ENCODE measurements around the gene GTPBP3.
A peak's percentile ranks its signal among the peaks of the same experiment; 100 is the strongest.

GTPBP3 gene

DNA sequence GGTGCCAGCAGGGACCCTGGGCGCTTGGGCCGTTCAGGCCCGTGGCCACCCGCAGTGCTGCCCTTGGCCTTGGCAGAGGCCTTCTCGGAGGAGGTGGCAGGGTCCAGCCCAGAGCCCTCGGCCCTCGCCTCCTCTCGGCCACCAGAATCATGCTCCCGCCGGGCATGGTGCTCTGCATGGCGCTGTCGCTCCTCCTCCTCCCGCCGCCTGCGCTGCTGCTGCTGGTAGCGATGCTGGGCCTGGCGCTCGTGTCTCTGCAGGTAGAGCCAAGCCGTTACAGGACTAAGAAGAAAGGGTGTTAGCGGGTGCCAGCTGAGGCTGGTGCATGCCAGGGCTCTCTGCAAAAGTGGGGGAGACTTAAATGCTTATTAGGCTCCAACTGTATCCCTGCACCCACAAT is 12.2 kb upstream of the GTPBP3 start:
- no peaks in the 10 kb centered on the region for H3K9me3 ChIP-seq (ENCODE audit: control insufficient read depth, low read length)

DNA sequence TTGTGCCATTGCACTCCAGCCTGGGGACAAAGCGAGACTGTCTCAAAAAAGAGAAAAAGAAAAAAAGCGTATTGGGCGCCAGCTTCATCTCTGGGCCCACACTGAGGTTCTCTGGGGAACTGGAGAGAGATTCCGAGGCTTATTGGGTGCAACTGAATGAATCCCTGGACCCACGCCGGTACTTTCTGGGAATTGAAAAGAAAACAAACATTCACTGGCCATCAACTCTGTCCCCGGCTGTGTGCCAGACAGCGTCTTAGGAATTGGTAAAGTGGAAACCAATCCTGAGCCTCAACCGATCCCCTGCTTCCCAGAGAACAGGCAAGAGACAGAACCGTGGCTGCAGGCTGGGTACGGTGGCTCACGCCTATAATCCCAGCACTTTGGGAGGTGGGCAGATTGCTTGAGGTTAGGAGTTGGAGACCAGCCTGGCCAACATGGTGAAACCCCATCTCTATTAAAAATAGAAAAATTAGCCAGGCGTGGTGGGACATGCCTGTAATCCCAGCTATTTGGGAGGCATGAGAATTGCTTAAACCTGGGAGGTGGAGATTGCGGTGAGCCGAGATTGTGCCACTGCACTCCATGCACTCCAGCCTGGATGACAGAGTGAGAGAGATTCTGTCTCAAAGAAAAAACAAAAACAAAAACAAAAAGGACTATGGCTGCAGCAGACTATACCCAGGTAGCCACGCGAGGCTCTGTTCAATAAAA is 11.3 kb upstream of the GTPBP3 start:
- no peak overlapping the region for H3K4me3 ChIP-seq (ENCODE audit: low read length)
- H3K9ac ChIP-seq (ENCODE audit: low read length): no peak overlapping the region
- no peaks in the 10 kb centered on the region for H3K36me3 ChIP-seq (ENCODE audit: control insufficient read depth, insufficient read depth, low read length)
- H3K4me1 ChIP-seq (ENCODE audit: control insufficient read depth, insufficient read depth, low read length): peaks cover 18% of the 10 kb centered on the region
- peaks cover 23% of the 10 kb centered on the region for H3K27me3 ChIP-seq (ENCODE audit: control insufficient read depth, insufficient read depth, low read length)
- H3K9me3 ChIP-seq (ENCODE audit: control insufficient read depth, low read length): no peaks in the 10 kb centered on the region

More for the DNA sequence above, 12.2 kb upstream of the GTPBP3 start:
- no peak overlapping the region for H3K9ac ChIP-seq (ENCODE audit: low read length)
- peaks cover 14% of the 10 kb centered on the region for H3K27me3 ChIP-seq (ENCODE audit: control insufficient read depth, insufficient read depth, low read length)
- H3K4me1 ChIP-seq (ENCODE audit: control insufficient read depth, insufficient read depth, low read length): peaks cover 18% of the 10 kb centered on the region
- no peak overlapping the region for H3K4me3 ChIP-seq (ENCODE audit: low read length)
- no peaks in the 10 kb centered on the region for H3K36me3 ChIP-seq (ENCODE audit: control insufficient read depth, insufficient read depth, low read length)

DNA sequence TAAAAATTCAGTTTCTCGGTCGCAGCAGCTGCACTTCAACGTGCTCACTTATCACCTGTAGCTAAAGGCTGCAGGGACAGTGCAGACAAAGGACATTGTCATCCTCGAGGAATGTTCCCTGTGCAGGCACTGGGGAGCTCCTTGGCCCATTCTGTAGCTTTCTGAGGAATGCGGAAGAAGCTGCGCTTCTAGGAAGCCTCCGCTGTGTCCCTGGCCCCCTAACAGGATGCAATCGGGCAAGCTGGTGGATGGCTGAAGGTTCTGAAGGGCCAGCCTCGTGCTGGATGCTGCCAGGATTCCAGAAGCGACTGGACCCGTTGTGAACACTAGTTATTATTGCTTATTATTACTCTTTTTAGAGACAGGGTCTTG is 10.8 kb upstream of the GTPBP3 start:
- no peaks in the 10 kb centered on the region for H3K9me3 ChIP-seq (ENCODE audit: control insufficient read depth, low read length)
- H3K27me3 ChIP-seq (ENCODE audit: control insufficient read depth, insufficient read depth, low read length): peaks cover 24% of the 10 kb centered on the region
- no peak overlapping the region for H3K9ac ChIP-seq (ENCODE audit: low read length)
- H3K4me1 ChIP-seq (ENCODE audit: control insufficient read depth, insufficient read depth, low read length): peaks cover 18% of the 10 kb centered on the region
- H3K36me3 ChIP-seq (ENCODE audit: control insufficient read depth, insufficient read depth, low read length): no peaks in the 10 kb centered on the region
- H3K4me3 ChIP-seq (ENCODE audit: low read length): no peak overlapping the region

DNA sequence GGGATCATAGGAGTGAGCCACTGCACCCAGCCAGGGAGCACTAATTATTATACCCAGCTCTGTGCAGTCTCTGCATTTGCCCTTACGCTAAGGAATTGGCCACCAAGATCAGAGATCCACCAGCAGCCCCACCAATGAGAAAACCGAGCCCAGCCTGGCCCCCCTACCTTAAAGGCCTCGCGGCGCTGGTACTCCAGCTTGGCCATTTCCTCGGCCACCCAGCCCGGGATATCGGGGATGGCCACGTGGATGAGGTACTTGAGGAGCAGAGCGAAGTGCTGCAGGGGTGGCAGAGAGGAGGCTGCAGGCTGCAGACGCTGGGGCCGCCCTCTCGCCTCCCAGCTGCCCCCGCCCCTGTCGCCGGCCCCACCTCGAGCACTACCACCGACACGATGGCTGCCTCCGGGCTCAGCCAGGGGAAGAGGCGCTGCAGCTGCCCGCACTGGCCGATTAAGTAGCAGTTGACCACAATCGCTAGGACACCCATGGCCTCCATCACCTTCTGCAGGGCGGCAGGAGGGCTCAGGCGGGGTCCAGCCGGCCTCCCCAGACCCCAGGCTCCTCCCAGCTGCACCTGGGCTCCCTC is 10.2 kb upstream of the GTPBP3 start:
- Histone ChIP-seq H3K4me1 (ENCODE audit: control insufficient read depth, insufficient read depth, low read length) (peaks cover 18% of the 10 kb centered on the region), H3K9me3 (ENCODE audit: control insufficient read depth, low read length) (no peaks in the 10 kb centered on the region), H3K4me3 (ENCODE audit: low read length) (no peak overlapping the region), H3K36me3 (ENCODE audit: control insufficient read depth, insufficient read depth, low read length) (no peaks in the 10 kb centered on the region), H3K27me3 (ENCODE audit: control insufficient read depth, insufficient read depth, low read length) (peaks cover 24% of the 10 kb centered on the region), H3K9ac (ENCODE audit: low read length) (no peak overlapping the region)

DNA sequence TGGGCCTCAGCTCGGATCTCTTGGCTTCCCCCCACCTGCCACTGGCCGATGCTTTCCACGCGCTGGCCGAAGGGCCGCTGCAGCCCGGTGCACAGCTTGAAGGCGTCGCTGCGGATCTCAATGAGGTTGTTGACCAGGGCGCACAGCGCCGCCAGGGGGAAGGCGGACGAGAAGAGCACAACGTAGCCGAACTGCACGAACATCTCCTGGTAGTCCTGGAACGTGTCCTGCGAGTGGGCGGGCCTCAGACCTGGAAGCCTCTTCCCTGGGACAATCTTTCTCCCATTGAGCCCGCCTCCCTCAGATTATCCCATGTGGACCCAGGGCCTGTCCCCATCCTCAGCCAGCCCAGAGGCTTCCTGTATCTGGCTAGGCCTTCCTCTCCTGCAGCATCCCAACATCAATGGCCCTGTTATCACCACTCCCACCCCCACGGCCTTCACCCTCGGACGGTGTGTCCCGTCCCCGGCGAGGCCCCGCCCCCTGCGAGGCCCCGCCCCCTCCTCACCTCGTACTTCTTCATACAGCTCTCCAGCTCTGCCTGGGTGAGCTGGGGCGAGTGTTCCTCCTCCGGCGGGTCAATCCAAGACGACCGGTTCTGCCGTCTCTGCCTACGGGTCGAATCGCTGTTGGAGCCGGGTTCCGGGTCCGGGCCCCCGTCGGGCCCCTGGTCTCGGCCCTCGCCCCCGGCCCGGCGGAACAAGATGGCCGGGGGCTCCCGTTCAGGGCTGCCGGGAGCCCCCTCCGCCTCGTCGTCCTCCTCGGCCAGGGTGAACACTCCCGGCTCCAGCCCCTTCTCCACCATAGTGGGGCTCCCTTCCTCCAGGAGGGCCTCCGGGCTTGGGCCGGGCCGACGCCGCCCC is 9.5 kb upstream of the GTPBP3 start:
- Histone ChIP-seq H3K4me3 (ENCODE audit: low read length) (no peak overlapping the region), H3K9me3 (ENCODE audit: control insufficient read depth, low read length) (no peaks in the 10 kb centered on the region), H3K9ac (ENCODE audit: low read length) (peak overlapping the region; percentile 59), H3K36me3 (ENCODE audit: control insufficient read depth, insufficient read depth, low read length) (no peaks in the 10 kb centered on the region), H3K4me1 (ENCODE audit: control insufficient read depth, insufficient read depth, low read length) (peaks cover 18% of the 10 kb centered on the region), H3K27me3 (ENCODE audit: control insufficient read depth, insufficient read depth, low read length) (peaks cover 24% of the 10 kb centered on the region)

DNA sequence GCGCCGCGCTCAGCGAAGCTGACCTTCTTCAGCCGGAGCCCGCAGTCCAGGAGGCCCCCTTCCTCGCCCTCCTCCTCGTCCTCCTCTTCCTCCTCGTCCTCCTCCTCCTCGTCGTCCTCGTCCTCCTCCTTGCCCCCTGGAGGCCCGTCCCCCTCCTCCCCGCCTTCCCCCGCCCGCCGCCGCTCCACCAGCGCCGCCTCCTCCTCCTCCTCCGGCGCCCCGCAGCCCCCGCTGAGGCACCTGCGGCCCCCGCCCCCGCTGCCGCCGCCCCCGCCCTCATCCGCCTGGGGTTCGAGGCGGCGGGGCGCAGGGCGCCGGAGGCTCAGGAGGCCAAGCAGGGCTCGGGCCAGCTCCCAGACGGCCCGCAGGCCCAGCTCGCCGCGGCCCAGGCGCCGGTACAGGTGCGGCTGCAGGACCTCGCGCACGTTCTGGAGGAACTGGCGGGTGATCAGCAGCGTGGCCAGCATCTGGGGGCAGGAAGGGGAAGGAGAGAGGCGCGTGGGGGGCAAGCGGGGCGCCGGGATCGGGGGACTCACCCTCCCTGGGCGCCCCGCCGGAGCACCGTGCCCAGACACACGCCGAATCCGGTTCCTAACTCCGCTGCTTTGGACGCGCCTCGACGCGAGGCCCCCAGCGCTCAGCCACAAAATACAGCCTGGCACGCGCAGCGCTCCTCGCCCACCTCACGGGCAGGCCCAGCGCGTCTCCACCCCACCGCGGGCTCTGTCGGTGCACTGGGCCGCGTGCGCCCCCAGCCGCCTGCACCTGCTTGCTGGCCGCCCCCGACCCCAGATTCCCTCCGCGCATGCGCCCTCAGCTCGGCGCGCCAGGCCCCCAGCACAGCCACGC is 8.6 kb upstream of the GTPBP3 start:
- Histone ChIP-seq H3K4me3 (ENCODE audit: low read length) (no peak overlapping the region), H3K9ac (ENCODE audit: low read length) (peak overlapping the region; percentile 59), H3K4me1 (ENCODE audit: control insufficient read depth, insufficient read depth, low read length) (peaks cover 20% of the 10 kb centered on the region), H3K27me3 (ENCODE audit: control insufficient read depth, insufficient read depth, low read length) (peaks cover 24% of the 10 kb centered on the region), H3K9me3 (ENCODE audit: control insufficient read depth, low read length) (no peaks in the 10 kb centered on the region), H3K36me3 (ENCODE audit: control insufficient read depth, insufficient read depth, low read length) (no peaks in the 10 kb centered on the region)

DNA sequence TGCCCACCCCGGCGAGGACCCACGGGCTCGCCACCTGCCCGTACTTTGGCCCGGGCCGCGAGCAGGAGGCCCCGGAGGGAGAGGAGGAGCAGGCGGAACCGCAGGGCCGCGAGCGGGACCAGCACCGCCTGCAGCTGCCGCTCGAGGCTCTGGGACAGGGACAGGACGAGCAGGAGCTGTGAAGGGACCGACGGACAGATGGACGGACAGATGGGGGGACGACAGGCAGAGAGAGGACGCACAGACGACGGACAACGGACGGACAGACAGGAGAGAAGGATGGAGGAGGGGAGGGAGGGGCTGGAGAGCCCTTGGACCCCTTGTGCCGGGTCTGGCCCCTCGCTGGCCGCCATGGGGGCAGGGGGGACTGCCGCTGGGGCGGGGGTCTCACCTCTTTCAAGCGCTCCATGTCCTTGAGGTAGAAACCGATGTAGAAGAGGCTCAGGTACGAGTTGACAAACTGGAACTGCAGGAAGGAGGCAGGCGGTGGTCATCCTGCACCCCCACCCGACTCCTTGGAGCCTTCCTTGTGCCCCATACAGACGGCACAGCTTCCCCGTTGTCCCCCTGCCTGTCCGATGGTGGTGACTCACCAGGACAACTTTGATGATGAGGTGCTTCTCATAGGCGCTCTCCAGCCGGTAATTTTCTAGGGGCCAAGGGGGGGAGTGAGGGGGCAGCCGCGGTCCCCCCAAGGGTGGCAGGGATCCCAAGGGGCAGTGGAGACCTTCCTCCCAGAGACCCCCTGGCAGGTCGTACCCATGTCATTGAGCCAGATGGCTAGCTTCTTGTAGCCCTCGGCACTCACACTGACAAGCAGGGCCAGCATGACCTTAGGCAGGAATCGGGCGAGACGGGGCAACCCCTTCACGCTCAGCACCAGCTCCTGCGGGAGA is 7.7 kb upstream of the GTPBP3 start:
- Histone ChIP-seq H3K9ac (ENCODE audit: low read length) (no peak overlapping the region), H3K27me3 (ENCODE audit: control insufficient read depth, insufficient read depth, low read length) (peaks cover 24% of the 10 kb centered on the region), H3K4me1 (ENCODE audit: control insufficient read depth, insufficient read depth, low read length) (peaks cover 23% of the 10 kb centered on the region), H3K36me3 (ENCODE audit: control insufficient read depth, insufficient read depth, low read length) (no peaks in the 10 kb centered on the region), H3K9me3 (ENCODE audit: control insufficient read depth, low read length) (no peaks in the 10 kb centered on the region), H3K4me3 (ENCODE audit: low read length) (no peak overlapping the region)

DNA sequence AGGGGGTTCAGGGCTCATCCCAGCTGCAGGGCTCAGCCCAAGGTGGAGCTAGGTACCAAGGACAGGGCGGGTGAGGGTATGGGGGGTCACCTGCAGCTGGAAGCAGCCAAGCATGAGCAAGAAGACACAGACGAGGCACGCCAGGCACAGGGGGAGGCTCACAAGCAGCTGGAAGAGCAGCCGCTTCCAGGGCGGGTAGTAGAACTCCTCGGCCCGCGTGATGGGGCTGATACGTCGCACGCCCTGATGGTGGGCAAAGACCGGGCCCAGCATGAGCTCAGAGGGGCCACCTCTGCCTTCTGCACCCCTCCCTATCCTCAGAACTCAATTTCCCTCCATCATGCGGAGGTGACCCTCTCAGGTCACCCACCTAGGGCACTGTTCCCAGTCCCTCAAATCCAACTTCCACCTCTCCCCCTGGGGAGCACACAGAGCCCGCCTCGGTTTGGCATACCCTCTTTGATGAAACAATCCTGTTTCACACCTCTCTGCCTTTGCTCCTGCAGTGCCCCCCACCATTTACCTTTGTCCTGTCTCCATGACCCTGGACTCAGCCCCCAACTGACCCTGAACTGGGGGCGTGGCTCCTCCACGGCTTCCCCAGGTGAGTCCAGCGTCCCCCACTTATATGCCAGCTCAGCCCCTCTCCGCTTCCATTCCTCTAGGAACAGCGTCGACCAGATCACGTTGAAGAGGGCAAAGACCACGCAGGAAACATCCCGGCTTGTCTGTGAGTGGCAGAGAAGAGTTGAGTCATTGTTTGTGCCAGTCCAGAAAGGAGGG is 6.9 kb upstream of the GTPBP3 start:
- Histone ChIP-seq H3K4me3 (ENCODE audit: low read length) (no peak overlapping the region), H3K9me3 (ENCODE audit: control insufficient read depth, low read length) (no peaks in the 10 kb centered on the region), H3K4me1 (ENCODE audit: control insufficient read depth, insufficient read depth, low read length) (peaks cover 31% of the 10 kb centered on the region), H3K36me3 (ENCODE audit: control insufficient read depth, insufficient read depth, low read length) (no peaks in the 10 kb centered on the region), H3K9ac (ENCODE audit: low read length) (no peak overlapping the region), H3K27me3 (ENCODE audit: control insufficient read depth, insufficient read depth, low read length) (peaks cover 24% of the 10 kb centered on the region)

DNA sequence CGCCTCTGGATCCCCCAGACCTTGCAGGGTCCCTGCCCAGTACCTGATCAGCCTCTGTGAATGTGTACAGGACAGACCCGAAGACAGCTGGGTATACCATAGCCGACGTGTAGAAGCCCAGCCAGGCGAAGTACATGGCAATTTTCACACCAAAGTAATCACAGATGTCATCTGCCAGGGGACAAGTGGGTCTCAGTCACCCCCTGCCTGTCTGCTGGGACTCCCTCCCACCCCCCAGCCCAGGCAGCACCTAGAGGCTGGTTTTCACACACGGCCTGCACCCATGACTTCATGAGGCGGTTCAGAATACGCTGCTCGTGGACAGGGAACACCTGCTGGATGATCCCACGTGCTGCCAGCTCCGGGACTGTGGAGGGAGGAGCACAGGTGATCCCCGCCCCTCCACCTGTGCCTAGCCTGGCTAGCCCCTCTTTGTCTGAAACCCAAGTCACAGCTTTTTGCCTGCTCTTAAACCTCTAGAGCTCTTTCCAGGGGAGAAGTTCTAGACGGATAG is 6.3 kb upstream of the GTPBP3 start:
- Histone ChIP-seq H3K4me3 (ENCODE audit: low read length) (no peak overlapping the region), H3K36me3 (ENCODE audit: control insufficient read depth, insufficient read depth, low read length) (no peaks in the 10 kb centered on the region), H3K9ac (ENCODE audit: low read length) (no peak overlapping the region), H3K4me1 (ENCODE audit: control insufficient read depth, insufficient read depth, low read length) (peaks cover 36% of the 10 kb centered on the region), H3K9me3 (ENCODE audit: control insufficient read depth, low read length) (no peaks in the 10 kb centered on the region), H3K27me3 (ENCODE audit: control insufficient read depth, insufficient read depth, low read length) (peaks cover 24% of the 10 kb centered on the region)

DNA sequence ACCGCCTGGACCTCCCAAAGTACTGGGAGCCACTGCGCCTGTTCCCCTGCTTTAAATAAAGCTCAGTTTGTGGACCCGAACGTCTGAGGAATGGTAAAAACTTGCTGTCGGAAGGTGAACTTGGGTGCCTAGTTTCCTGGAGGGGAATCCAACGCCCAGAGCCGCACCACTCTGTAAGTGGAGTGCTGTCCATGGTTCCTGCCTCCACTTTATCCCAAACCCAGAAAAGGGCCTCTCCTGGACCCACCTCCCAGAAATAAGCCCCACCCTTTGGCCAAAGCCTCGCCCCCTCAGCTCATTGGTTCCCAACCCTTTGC is 5.0 kb upstream of the GTPBP3 start:
- Histone ChIP-seq H3K4me3 (ENCODE audit: low read length) (no peak overlapping the region), H3K27me3 (ENCODE audit: control insufficient read depth, insufficient read depth, low read length) (peaks cover 24% of the 10 kb centered on the region), H3K9me3 (ENCODE audit: control insufficient read depth, low read length) (no peaks in the 10 kb centered on the region), H3K36me3 (ENCODE audit: control insufficient read depth, insufficient read depth, low read length) (no peaks in the 10 kb centered on the region), H3K9ac (ENCODE audit: low read length) (no peak overlapping the region), H3K4me1 (ENCODE audit: control insufficient read depth, insufficient read depth, low read length) (peaks cover 36% of the 10 kb centered on the region)

All from mucosa of stomach (tissue), 1 donor.